ENCODE results near the gene FOXJ3. TPM values are rescaled to one million over a fixed set of nuclear protein-coding genes. Genes with fewer than 3 reads are reported as not detected.

Gene FOXJ3
- polyA plus RNA-seq, 1 of the 3 experiments (the other 2 are of a cell fraction) = 16.0 TPM

- TF ChIP-seq CTCF (IDR thresholded peaks at IDR 0.05) = no peak
- no peak for TF ChIP-seq RXRA (IDR thresholded peaks at IDR 0.05; ENCODE audit: borderline replicate concordance, low read depth)
- TF ChIP-seq FOXJ3 (CRISPR knock-in tag; IDR thresholded peaks at IDR 0.05) = no peak
- TF ChIP-seq CHD2 (IDR thresholded peaks at IDR 0.05; ENCODE audit: low read length, partially characterized antibody) = no peak
- no peak for TF ChIP-seq IRF3 (IDR thresholded peaks at IDR 0.05; ENCODE audit: low read depth, low read length)
- TF ChIP-seq SIN3A (IDR thresholded peaks at IDR 0.05; ENCODE audit: borderline replicate concordance, low read depth, low read length) = no peak
- TF ChIP-seq MEF2A (IDR thresholded peaks at IDR 0.05; ENCODE audit: borderline replicate concordance, low read depth) = no peak
- TF ChIP-seq GATA2 (CRISPR knock-in tag; IDR thresholded peaks at IDR 0.05) = no peak
- TF ChIP-seq ZBTB33 (IDR thresholded peaks at IDR 0.05; ENCODE audit: borderline replicate concordance, low read depth) = no peak
- TF ChIP-seq USF2 (IDR thresholded peaks at IDR 0.05; ENCODE audit: borderline replicate concordance, low read depth, low read length) = no peak
- no peak for TF ChIP-seq JUND (IDR thresholded peaks at IDR 0.05)
- TF ChIP-seq RFX5 (IDR thresholded peaks at IDR 0.05; ENCODE audit: low read length) = no peak
- no peak for TF ChIP-seq TAF1 (IDR thresholded peaks at IDR 0.05; ENCODE audit: borderline replicate concordance, low read depth, low read length)
- no peak for TF ChIP-seq REST (IDR thresholded peaks at IDR 0.05; ENCODE audit: low read depth, low read length)
- no peak for TF ChIP-seq EZH2phosphoT487 (IDR thresholded peaks at IDR 0.05; ENCODE audit: borderline replicate concordance, low read depth)
- TF ChIP-seq TEAD4 (IDR thresholded peaks at IDR 0.05; ENCODE audit: borderline replicate concordance, insufficient read depth) = no peak
- no peak for TF ChIP-seq EP300 (IDR thresholded peaks at IDR 0.05; ENCODE audit: borderline replicate concordance in 1 of 2, low read depth in 1 of 2, low read length in 1 of 2)
- 73% methylated on average over 3 of the region's 3 CpGs for WGBS (ENCODE audit: low lambda C conversion rate)
- no peak overlapping the region for H3K27ac ChIP-seq (ENCODE audit: low read depth in 2 of 2, low read length in 1 of 2)
- H3F3A ChIP-seq (replicated peaks; ENCODE audit: insufficient read depth) = peaks cover 20% of the 10 kb centered on the region
- peaks cover 7% of the 10 kb centered on the region; the same call in 1 of the 2 replicates for H4K20me1 ChIP-seq (ENCODE audit: insufficient read depth)
- peaks cover 40 to 49% of the 10 kb centered on the region in 2 experiments for H3K36me3 ChIP-seq (replicated peaks in 1 of 2; ENCODE audit: control insufficient read depth in 1 of 2, insufficient read depth in 2 of 2, low read length in 1 of 2)
- ChIA-PET CTCF (interaction anchor here (3.4 kb wide), 1 partner anchor 11 kb away, joined by 27 read pairs; no protein-coding TSS in a partner anchor), POLR2A (no interaction called here)
- no peaks in the 10 kb centered on the region for H3K27me3 ChIP-seq (ENCODE audit: insufficient read depth)
- DNase-seq = no peak
- no peaks in the 10 kb centered on the region; the same call in 1 of the 2 replicates for H3K79me2 ChIP-seq (ENCODE audit: insufficient read depth)
- H3K4me3 ChIP-seq (ENCODE audit: low read depth in 2 of 2, low read length in 1 of 2) = no peak overlapping the region
- peaks cover 8 to 12% of the 10 kb centered on the region in 2 experiments for H3K4me1 ChIP-seq (ENCODE audit: control insufficient read depth in 1 of 2, insufficient read depth in 2 of 2, low read depth in 1 of 2, low read length in 1 of 2)
- H3K9me3 ChIP-seq = no peaks in the 10 kb centered on the region
- H3K4me2 ChIP-seq = no peak overlapping the region
- H3K9me2 ChIP-seq = no peaks in the 10 kb centered on the region
- H2AFZ ChIP-seq (ENCODE audit: low read depth) = no peak overlapping the region
- H3K9ac ChIP-seq = no peak overlapping the region
Measured at GRCh38 chr1:42184616-42185015, 150.4 kb downstream of the FOXJ3 start.
